ENCODE measurements around the gene NRDE2.

NRDE2 gene, protein sequence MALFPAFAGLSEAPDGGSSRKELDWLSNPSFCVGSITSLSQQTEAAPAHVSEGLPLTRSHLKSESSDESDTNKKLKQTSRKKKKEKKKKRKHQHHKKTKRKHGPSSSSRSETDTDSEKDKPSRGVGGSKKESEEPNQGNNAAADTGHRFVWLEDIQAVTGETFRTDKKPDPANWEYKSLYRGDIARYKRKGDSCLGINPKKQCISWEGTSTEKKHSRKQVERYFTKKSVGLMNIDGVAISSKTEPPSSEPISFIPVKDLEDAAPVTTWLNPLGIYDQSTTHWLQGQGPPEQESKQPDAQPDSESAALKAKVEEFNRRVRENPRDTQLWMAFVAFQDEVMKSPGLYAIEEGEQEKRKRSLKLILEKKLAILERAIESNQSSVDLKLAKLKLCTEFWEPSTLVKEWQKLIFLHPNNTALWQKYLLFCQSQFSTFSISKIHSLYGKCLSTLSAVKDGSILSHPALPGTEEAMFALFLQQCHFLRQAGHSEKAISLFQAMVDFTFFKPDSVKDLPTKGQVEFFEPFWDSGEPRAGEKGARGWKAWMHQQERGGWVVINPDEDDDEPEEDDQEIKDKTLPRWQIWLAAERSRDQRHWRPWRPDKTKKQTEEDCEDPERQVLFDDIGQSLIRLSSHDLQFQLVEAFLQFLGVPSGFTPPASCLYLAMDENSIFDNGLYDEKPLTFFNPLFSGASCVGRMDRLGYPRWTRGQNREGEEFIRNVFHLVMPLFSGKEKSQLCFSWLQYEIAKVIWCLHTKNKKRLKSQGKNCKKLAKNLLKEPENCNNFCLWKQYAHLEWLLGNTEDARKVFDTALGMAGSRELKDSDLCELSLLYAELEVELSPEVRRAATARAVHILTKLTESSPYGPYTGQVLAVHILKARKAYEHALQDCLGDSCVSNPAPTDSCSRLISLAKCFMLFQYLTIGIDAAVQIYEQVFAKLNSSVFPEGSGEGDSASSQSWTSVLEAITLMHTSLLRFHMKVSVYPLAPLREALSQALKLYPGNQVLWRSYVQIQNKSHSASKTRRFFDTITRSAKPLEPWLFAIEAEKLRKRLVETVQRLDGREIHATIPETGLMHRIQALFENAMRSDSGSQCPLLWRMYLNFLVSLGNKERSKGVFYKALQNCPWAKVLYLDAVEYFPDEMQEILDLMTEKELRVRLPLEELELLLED

GRCh38 chr14:90331497-90332270, at the start of gene NRDE2:
Gene NRDE2, minus strand, starts transcription at chr14:90331941. Its CDS starts 37 bp downstream, at chr14:90331904.
- peak; percentile 94 for FAIRE-seq
- DNase-seq (ENCODE audit: insufficient read length, low spot score): peak; percentile 76

DNA sequence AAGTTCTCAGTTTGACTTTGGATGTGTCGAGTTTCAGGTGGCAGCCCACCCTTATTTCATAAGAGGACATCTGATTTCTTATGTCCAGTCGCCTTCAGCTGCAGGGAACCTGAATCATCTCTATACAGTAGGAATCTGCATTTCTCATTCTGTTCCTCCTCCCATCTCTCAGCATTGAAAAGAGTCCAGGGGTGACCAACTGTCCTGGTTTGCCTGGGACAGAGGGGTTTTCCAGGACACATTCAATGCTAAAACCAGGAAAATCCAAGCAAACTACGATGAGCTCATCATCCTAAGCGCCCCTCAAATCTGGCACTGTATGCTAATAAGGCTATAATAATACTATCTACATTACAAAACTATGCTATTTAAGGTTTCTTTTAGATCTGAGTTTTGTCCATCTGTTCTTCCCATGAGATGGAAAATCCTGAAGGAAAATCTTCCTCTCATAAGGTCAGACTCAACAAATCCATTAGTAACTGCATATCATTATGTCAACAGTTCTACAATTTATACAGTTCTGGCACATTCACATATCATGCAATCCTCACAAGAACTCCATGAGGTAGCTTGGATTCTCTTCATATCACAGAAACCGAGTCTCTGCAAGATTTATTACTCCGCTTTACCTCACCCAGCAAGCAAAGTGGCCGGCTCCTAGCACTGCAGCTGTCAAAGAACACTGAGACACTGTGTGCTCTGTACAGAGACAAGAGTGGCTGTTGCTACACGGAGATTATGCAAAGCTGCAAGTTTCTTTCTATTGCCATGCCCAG, 49.5 kb upstream of the NRDE2 start:
- FAIRE-seq: no peak

GRCh38 chr14:90379106-90379505, 47.4 kb upstream of the NRDE2 start:
- FAIRE-seq (no peak), DNase-seq (ENCODE audit: insufficient read length, low spot score) (no peak)

More for the DNA sequence above, 49.5 kb upstream of the NRDE2 start:
- DNase-seq (ENCODE audit: insufficient read length, low spot score): no peak

DNA sequence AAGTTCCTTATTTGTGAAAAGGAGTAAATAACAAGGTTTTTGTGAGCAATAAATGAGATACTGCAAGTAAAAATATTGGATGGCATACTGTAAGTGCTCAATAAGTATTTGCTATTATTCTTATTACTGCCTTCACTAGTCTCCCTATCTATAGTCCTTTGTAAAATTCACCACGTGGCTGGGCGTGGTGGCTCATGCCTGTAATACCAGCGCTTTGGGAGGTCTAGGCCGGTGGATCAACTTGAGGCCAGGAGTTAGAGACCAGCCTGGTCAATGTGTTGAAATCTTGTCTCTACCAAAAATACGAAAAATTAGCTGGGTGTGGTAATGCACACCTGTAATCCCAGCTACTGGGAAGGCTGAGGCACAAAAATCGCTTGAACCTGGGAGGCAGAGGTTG, 46.5 kb upstream of the NRDE2 start:
- no peak for DNase-seq (ENCODE audit: insufficient read length, low spot score)
- no peak for FAIRE-seq

- FAIRE-seq: no peak
- DNase-seq (ENCODE audit: insufficient read length, low spot score): no peak
Measured at GRCh38 chr14:90375934-90376333, 44.2 kb upstream of the NRDE2 start.

DNA sequence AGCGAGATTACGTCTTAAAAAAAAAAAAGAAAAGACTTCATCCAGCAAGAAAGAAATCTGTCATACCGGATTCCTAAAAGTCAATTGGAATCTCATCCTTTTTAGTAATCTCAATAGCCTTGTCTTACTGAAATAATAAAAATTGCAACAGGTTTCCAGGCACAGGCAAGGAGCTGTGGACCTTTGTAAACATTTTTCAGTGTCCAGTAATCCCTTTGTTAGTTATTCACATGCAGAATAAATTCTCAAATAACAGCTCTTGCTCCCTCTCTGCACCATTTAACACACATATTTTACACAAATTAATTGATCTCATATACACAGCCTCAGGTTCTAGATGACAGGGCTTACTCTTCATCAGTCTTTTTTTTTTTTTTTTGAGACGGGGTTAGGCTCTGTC, 43.1 kb upstream of the NRDE2 start:
- FAIRE-seq (no peak), DNase-seq (ENCODE audit: insufficient read length, low spot score) (no peak)

DNA sequence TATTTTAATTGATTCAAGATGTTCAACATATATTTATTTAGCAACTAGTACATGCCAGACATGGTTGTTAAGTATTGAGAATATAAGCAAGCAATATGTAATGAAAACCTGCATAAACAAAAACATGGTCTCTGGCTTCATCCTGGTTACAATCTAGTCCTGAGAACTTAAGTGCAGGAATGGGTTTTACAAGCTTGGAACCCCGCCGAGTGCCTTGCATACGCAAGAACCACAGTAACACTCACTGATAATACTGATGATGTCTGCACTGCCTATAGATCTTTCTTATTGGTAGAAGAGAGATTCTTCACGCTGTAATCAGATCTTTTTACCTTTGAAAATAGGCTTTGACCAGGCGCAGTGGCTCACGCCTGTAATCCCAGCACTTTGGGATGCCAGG, 42.1 kb upstream of the NRDE2 start:
- FAIRE-seq (no peak), DNase-seq (ENCODE audit: insufficient read length, low spot score) (no peak)

DNA sequence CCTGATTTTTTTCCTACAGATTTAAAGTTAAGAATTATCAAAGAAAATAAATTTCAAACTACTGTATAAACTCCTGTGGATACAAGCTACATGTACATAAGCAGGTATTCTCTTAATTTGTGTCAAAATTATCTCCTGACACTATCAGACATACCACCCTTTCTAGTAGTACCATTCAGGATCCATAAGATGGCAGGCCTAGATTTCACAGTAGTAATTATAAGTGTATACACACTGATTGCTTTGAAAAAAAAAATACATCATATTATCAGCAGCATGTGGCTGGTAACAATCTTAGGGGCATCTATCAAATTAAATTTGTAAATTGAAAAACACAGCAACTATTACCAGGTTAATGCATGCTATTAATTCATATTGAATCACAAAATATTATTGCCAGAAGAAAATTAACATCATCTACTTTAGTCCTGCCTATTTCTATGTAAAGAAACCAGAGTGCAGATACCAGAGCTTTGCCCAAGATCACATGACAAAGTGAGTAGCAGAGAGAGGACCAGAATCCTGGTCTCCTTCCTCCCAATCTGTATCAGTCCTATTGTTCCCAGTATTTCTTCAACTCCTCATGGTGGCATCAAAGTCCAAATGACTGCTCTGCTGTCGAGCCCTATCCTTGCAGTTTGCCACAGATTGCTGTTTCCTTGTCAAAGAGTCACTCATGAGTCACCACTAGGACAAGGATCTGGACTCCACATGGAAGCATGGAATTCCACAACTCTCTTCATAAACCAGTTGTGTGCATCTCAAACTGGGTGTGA, 37.4 kb upstream of the NRDE2 start:
- no peak for FAIRE-seq
- DNase-seq (ENCODE audit: insufficient read length, low spot score): no peak

DNA sequence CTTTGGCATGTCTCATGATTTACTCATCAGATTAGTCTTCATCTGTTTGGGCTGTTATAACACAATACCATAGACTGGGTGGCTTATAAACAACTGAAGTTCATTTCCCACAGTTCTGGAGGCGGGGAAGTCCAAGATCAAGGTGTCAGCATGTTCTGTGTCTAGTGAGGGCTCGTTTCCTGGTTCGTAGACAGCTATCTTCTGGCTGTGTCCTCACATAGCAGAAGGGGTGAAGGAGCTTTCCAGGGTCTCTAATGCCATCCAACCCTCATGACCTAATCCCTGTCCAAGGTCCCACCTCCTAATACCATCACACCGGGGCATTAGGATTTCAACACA, 30.8 kb upstream of the NRDE2 start:
- DNase-seq (ENCODE audit: insufficient read length, low spot score) (no peak), FAIRE-seq (no peak)

DNA sequence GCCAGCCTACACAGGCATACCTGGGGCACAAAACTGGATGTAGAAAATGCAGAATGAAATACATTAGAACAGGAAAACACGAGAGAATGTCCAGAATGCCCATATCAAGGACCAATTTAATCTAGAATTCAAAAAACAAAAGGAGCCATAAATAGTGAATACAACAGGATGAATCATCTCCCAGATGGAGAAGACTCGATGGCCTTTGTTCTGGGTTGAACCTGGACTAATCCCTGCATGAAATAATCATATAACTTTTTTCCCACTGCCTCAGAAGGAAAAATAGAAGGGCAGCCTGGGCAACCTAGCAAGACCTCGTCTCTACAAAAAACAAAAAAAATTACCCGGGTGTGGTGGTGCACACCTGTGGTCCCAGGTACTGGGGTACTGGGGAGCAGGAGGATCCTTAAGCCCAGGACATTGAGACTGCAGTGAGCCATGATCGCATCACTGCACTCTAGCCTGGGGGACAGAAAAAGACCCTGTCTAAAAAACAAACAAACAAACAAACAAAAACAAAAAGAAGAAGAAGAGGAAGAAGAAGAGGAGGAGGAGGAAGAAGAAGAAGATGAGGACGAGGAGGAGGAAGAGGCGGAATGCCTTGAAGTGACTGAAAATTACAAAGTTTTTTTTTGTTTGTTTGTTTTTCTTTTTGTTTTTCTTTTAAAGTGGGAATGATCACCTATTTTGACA, 30.3 kb upstream of the NRDE2 start:
- no peak for FAIRE-seq
- DNase-seq (ENCODE audit: insufficient read length, low spot score): no peak

- no peak for FAIRE-seq
- DNase-seq (ENCODE audit: insufficient read length, low spot score): no peak
Measured at GRCh38 chr14:90358359-90358758, 26.6 kb upstream of the NRDE2 start.

GRCh38 chr14:90356925-90357324, 25.2 kb upstream of the NRDE2 start:
- no peak for DNase-seq (ENCODE audit: insufficient read length, low spot score)
- FAIRE-seq: no peak

GRCh38 chr14:90355540-90356518, 24.1 kb upstream of the NRDE2 start:
- no peak for FAIRE-seq
- DNase-seq (ENCODE audit: insufficient read length, low spot score): no peak

- FAIRE-seq: no peak
- DNase-seq (ENCODE audit: insufficient read length, low spot score): no peak
Measured at GRCh38 chr14:90354551-90355298, 23.0 kb upstream of the NRDE2 start.

DNA sequence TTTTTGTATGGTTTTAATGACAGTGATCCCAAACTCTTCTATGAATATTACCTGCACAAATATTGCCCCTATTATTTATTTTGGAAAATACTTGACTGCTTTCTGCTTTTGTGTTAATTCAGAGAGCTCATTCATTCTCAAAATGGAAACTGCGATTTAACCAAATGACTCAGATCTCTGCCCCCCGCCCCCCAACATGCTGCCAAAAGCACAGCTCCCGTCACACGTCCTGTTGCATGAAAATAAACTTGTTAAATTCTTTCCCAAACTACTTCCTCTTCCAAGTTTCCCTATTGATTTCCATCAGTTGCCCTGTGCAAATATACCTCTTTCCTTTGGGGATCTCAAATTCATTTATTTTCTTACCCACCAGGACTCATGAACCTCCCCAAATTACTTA, 18.0 kb upstream of the NRDE2 start:
- DNase-seq (ENCODE audit: insufficient read length, low spot score) (no peak), FAIRE-seq (no peak)

GRCh38 chr14:90348270-90348669, 16.5 kb upstream of the NRDE2 start:
- no peak for DNase-seq (ENCODE audit: insufficient read length, low spot score)
- FAIRE-seq: no peak

GRCh38 chr14:90345239-90345557, 13.5 kb upstream of the NRDE2 start:
- no peak for FAIRE-seq
- no peak for DNase-seq (ENCODE audit: insufficient read length, low spot score)

All from GM19239 (cell line).